Uterus (tissue), 4 donors: Measurements from ENCODE around the gene STON1. TPM values are rescaled to one million over a fixed set of nuclear protein-coding genes. Genes with fewer than 3 reads are reported as not detected.

Experiments
- DNase-seq, 2 donors: peaks; one replicate each; pipeline ENCODE4 v3.0.0-alpha.2; 2019 to 2020
- H3K27ac ChIP-seq, 2 donors: fragments of 200-600 bp; sonication (generic); 1 replicate in 1 of 2; 2 replicates in 1 of 2; pipeline ENCODE4 v1.5.1; 2016 to 2018
- H3K27me3 ChIP-seq, 2 donors: fragments of 200-600 bp; sonication (generic); one replicate each; pipeline ENCODE4 v1.5.1; 2018 to 2019; ENCODE audit warnings: control low read depth in 1 of 2
- H3K36me3 ChIP-seq, 2 donors: fragments of 200-600 bp; sonication (generic); one replicate each; pipeline ENCODE4 v1.5.1; 2019; ENCODE audit warnings: control low read depth in 1 of 2
- H3K4me1 ChIP-seq, 2 donors: fragments of 200-600 bp; sonication (generic); one replicate each; pipeline ENCODE4 v1.5.1; 2018 to 2019; ENCODE audit warnings: control low read depth in 1 of 2
- H3K4me3 ChIP-seq, 2 donors: fragments of 200-600 bp; sonication (generic); 1 replicate in 1 of 2; 2 replicates in 1 of 2; pipeline ENCODE4 v1.5.1; 2018 to 2019; ENCODE audit warnings: mild to moderate bottlenecking in 1 of 2
- H3K9me3 ChIP-seq, 2 donors: fragments of 200-600 bp; sonication (generic); one replicate each; pipeline ENCODE4 v1.5.1; 2019; ENCODE audit warnings: control low read depth in 1 of 2
- CTCF ChIP-seq, 4 experiments: fragments of 200-600 bp in 2 of 4; fragments of 450-650 bp in 2 of 4; sonication (generic) in 2 of 4; IDR thresholded peaks; one replicate each; pipeline ENCODE4 v1.5.1; 2016 to 2019; ENCODE audit warnings: antibody characterized with exemption in 4 of 4, mild to moderate bottlenecking in 2 of 4, moderate library complexity in 1 of 4
- POLR2A ChIP-seq, 2 donors: fragments of 450-650 bp; IDR thresholded peaks; one replicate each; pipeline ENCODE4 v1.6.1; 2016; ENCODE audit warnings: antibody characterized with exemption in 2 of 2, mild to moderate bottlenecking in 1 of 2, moderate library complexity in 1 of 2
- intact Hi-C: fragments of 100-400 bp; cut with DNase I; formaldehyde crosslinking; loops from one replicate; pipeline ENCODE4 v1.15.1; 2023; ENCODE audit warnings: low total_unique reads
- total RNA-seq, 4 donors: library from RNA; depleted of rRNA in 3 of 4; stranded (reverse); fragments of >200 nt in 3 of 4; gene quantifications; one replicate each; pipeline versions ENCODE4 v1.1.0 to v1.2.4, GENCODE V29; 2014 to 2023
- donor health status: DM: yes; HTN: yes; CAD: no.

STON1 gene
- total RNA-seq, 4 donors from 2014 or later = 55.6 to 75.3 (median 65.8) TPM

- TF ChIP-seq POLR2A (IDR thresholded peaks at IDR 0.05) (no peak), CTCF (IDR thresholded peaks at IDR 0.05) (no peak)
- Histone ChIP-seq H3K4me3 (no peak overlapping the region), H3K27me3 (no peaks in the 10 kb centered on the region), H3K27ac (no peak overlapping the region), H3K4me1 (no peaks in the 10 kb centered on the region), H3K9me3 (no peaks in the 10 kb centered on the region), H3K36me3 (no peaks in the 10 kb centered on the region)
- no peak for DNase-seq
- intact Hi-C loops = no loop called here
Measured at GRCh38 chr2:48558456-48558855, 28.5 kb downstream of the STON1 start.

DNA sequence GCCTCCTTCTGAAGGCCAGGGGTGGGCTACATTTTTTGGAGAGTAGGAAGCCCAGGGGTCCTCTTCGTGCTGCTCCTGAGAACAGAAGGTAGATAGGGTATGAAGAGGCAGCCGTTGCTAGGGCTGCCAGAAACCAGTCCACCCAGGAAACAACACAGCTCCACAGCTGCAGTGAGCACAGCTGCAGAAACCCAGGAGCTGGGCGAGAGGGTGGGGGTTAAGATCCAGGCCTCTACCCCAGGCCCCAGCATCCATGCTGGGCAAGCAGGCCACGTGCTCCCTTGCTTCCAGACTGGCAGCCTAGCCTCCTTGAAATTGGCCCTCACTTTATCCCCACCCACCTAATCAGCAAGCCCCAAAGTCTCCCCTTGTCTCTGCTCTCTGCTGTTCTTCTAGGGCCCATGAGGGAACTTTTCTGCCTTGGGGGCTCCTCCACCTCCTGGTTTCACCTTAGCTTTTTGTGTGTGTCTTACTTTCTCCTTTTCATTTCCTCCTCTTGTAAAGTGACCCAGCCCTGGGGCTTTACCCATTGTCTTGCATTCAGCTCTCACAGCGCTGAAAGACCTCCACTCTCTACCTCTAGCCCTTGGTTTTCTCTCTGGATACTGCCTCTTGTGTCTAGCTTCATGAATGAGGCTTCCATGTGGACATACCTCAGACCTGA is 30.7 kb downstream of the STON1 start:
- no peaks in the 10 kb centered on the region for H3K4me1 ChIP-seq
- H3K27me3 ChIP-seq = no peaks in the 10 kb centered on the region
- no peak overlapping the region for H3K4me3 ChIP-seq
- TF ChIP-seq POLR2A (IDR thresholded peaks at IDR 0.05) (no peak), CTCF (IDR thresholded peaks at IDR 0.05) (no peak)
- no peaks in the 10 kb centered on the region for H3K9me3 ChIP-seq
- no peak for DNase-seq
- H3K27ac ChIP-seq = no peak overlapping the region
- intact Hi-C loops = no loop called here
- H3K36me3 ChIP-seq = no peaks in the 10 kb centered on the region

GRCh38 chr2:48562281-48562680 is 32.3 kb downstream of the STON1 start:
- intact Hi-C loops = no loop called here
- no peaks in the 10 kb centered on the region for H3K27me3 ChIP-seq
- H3K4me3 ChIP-seq = no peak overlapping the region
- H3K9me3 ChIP-seq = no peaks in the 10 kb centered on the region
- DNase-seq = no peak
- H3K36me3 ChIP-seq = no peaks in the 10 kb centered on the region
- TF ChIP-seq POLR2A (IDR thresholded peaks at IDR 0.05) (no peak), CTCF (IDR thresholded peaks at IDR 0.05) (no peak)
- peaks cover 0 to 5% of the 10 kb centered on the region in 2 donors for H3K4me1 ChIP-seq
- H3K27ac ChIP-seq = no peak overlapping the region

DNA sequence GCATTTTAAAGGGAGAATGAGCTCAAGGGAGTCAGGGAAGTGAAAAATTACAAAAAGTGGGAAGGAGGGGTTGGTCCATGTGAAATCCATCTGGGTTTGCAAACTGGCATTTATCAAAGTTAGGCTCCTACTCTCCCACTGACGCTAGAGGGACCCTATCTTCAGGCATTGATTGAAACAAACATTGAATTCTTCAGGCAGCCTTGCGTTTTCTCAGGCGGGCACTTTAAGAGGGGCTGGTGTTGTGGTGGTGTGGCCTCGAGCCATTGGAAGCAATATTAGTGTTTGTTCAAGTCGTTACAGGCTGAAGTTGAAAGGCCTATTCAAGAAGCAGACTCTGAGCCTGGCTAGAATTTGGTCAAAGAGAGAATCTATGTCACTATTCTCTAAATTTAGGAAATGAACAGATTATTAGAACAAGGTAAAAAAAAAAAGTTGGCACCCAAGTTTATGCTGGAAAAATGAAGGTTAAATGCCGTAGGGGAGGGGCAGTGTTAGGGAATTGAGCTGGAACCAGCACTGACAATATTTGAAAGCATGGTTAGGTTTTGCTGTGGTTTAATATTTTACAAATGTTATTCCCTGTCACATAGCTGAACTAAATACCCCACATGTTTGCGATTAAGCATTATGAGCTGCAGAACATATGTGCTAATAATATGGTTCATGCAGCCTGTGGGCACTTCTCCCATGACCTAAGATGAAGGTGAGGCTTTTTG is 36.8 kb downstream of the STON1 start:
- Histone ChIP-seq H3K9me3 (no peaks in the 10 kb centered on the region), H3K4me1 (peaks cover 0 to 5% of the 10 kb centered on the region in 2 donors), H3K4me3 (no peak overlapping the region), H3K27me3 (no peaks in the 10 kb centered on the region), H3K27ac (no peak overlapping the region), H3K36me3 (no peaks in the 10 kb centered on the region)
- no peak for DNase-seq
- TF ChIP-seq POLR2A (IDR thresholded peaks at IDR 0.05) (no peak), CTCF (IDR thresholded peaks at IDR 0.05) (peak in 1 of 4 experiments; percentile 28)
- intact Hi-C loops = no loop called here

GRCh38 chr2:48567671-48568070 is 37.7 kb downstream of the STON1 start:
- Histone ChIP-seq H3K27me3 (no peaks in the 10 kb centered on the region), H3K27ac (peak overlapping the region in 1 of 2 donors; percentile 3), H3K9me3 (no peaks in the 10 kb centered on the region), H3K4me3 (no peak overlapping the region), H3K4me1 (peaks cover 0 to 5% of the 10 kb centered on the region in 2 donors), H3K36me3 (no peaks in the 10 kb centered on the region)
- intact Hi-C loops = no loop called here
- no peak for DNase-seq
- TF ChIP-seq CTCF (IDR thresholded peaks at IDR 0.05) = no peak
